Head of caudate nucleus (tissue), 42 donors: Measurements from ENCODE around the gene SSU72.

Experiments used
- DNase-seq, 42 donors: peaks; one replicate each; pipeline versions ENCODE4 v3.0.0 to v3.0.0-alpha.2; 2020 to 2021; ENCODE audit warnings: mixed read lengths in 7 of 42
- intact Hi-C: fragments of 100-400 bp; cut with DNase I; formaldehyde crosslinking; loops from one replicate; pipeline ENCODE4 v1.15.0; 2022

SSU72 gene

DNA sequence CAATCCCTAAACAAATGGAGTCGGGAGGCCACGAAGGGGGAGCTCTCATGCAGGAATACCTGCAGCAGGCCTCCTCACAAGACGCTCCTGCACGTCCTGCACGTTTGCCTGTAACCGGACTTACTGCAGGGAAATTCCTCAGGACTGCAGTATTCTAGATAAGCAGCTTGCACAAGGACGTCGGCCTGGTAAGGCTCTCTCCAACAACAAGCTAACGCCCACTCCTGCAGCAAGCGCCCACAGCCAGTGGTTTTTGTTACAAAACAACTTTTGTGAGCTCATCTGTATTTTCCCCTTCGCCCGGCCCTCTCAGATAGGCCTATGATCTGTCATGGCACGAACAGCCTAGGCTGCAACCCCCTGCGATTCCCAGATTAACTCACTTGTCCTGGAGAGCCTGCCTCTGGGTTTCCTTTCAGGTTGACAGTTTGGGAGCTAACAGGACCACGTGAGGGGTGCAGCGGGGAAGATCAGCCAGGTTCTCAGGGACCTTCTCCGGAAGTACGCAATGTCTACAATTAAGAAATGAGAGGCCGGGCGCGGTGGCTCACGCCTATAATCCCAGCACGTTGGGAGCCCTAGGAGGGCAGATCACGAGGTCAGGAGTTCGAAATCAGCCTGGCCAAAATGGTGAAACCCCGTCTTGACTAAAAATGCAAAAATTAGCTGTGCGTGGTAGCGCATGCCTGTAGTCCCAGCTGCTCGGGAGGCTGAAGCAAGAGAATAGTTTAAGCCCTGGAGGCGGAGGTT is 39.7 kb upstream of the SSU72 start:
- DNase-seq = peak in 39 of 42 donors; percentile 17 to 65 (median 47)
- intact Hi-C loops = no loop called here

DNA sequence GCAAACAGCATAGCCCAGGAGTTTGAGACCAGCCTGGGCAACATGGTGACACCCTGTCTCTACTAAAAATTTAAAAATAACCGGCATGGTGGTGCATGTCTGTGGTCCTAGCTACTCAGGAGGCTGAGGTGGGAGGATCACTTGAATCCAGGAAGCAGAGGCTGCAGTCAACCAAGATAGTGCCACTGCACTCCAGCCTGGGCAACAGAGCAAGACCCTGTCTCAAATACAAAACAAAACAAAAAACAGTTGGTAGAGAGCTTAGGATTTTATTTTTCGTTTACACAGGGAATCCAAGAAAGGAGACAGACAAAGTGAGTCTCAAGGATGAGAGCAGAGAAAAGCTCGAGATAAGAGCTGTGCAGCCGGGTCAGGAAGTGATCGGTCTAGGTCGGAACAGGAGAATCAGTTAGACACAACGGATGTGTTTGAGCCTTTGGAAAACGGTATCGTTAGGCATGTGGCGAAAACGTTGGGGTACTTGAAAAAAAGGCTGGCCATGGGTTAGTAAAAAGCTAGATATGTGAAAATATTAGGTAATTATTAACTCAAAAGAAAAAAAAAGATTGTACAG is 38.9 kb upstream of the SSU72 start:
- DNase-seq = no peak
- intact Hi-C loops = no loop called here

DNA sequence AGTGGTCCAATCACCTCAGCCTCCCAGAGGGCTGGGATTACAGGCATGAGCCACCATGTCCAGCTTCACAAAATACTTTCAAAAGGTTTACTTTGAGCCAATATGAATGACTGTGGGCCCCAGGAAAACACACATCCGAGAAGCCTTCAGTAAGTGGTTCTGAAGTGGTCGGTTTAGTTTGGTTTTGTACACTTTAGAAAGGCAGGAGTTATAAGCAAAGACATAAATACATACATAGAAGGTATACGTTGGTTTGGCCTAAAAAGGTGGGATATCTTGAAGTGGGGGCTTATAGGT is 37.4 kb upstream of the SSU72 start:
- DNase-seq = no peak
- intact Hi-C loops = no loop called here

DNA sequence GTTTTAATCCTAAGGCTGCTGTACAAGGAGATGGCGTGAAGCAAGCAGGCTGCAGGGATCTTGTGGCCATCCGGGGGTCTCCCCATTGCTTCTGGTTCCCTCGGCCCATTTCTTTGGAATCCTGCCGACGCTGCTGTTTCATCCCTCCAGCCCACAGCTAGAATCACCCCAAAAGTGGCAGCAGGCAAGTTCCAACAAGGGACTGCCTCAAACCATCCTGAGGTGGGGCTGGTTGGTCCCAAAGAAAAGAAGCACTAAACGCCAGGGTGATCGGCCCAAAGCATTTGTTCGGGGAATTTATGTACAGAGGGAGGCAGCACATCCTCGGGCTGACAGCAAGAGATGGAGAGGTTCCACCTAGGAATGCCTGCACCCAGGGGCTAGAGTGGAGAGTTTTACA is 36.1 kb upstream of the SSU72 start:
- DNase-seq = no peak
- intact Hi-C loops = no loop called here

DNA sequence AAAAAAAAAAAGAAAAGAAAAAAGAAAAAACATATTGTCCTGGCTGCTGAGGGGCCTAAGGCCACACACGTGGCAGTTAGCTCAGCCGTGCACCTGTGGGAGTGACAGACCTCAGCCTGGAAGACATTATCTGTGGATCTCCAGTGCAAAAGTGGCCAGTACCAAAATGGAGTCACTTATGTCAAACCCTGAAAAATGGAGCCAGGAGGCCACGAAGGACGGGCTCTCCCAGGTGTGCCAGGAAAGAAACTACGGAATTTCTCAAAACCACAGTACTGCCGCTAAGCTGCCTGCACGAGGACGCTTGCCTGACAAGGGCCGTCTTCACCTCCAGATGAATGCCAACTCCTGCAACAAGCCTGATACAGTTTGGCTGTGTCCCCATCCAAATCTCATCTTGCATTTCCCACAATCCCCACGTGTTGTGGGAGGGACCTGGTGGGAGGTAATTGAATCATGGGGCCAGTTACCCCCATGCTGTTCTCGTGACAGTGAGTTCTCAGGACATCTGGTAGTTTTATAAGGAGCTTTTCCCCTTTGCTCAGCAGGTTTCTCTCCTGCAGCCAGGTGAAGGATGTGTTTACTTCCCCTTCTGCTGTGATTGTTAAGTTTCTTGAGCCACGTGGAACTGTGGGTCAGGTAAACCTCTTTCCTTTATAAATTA is 35.3 kb upstream of the SSU72 start:
- intact Hi-C loops = no loop called here

DNA sequence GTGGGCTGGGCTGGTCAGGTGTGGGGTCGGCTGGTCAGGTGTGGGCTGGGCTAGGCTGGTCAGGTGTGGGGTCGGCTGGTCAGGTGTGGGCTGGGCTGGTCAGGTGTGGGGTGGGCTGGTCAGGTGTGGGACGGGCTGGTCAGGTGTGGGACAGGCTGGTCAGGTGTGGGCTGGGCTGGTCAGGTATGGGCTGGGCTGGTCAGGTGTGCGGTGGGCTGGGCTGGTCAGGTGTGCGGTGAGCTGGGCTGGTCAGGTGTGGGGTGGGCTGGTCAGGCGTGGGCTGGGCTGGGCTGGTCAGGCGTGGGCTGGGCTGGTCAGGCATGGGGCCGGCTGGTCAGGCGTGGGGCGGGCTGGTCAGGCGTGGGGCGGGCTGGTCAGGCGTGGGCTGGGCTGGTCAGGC is 31.6 kb upstream of the SSU72 start:
- intact Hi-C loops = no loop called here
- DNase-seq = no peak

More for the DNA sequence above, 35.3 kb upstream of the SSU72 start:
- no peak for DNase-seq

DNA sequence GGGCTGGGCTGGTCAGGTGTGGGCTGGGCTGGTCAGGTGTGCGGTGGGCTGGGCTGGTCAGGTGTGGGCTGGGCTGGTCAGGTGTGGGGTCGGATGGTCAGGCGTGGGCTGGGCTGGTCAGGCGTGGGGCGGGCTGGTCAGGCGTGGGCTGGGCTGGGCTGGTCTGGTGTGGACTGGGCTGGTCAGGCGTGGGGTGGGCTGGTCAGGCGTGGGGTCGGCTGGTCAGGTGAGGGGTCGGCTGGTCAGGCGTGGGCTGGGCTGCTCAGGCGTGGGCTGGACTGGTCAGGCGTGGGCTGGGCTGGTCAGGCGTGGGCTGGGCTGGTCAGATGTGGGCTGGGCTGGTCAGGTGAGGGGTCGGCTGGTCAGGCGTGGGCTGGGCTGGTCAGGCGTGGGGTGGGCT is 31.1 kb upstream of the SSU72 start:
- no peak for DNase-seq
- intact Hi-C loops = no loop called here

DNA sequence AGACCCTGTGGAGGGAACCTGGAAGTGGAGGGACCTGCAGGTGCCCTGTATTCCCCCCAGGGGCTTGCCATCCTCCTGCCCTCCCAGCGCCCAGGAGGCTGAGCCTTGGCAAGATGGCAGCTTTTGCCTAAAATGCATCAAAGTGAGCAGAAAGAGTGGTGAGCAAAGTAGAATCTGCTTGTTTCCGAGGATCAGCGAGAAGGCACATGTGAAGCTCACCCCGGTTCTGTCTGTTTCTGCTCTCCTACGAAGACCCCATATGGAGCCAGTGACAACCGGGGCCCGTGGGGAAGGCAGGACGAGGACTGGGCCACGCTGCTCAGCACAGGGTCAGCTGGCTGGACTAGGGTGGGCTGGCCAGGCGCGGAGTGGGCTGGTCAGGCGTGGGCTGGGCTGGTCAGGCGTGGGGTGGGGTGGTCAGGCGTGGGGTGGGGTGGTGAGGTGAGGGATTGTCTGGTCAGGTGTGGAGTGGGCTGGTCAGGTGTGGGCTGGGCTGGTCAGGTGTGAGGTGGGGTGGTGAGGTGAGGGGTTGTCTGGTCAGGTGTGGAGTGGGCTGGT is 30.4 kb upstream of the SSU72 start:
- no peak for DNase-seq
- intact Hi-C loops = no loop called here

DNA sequence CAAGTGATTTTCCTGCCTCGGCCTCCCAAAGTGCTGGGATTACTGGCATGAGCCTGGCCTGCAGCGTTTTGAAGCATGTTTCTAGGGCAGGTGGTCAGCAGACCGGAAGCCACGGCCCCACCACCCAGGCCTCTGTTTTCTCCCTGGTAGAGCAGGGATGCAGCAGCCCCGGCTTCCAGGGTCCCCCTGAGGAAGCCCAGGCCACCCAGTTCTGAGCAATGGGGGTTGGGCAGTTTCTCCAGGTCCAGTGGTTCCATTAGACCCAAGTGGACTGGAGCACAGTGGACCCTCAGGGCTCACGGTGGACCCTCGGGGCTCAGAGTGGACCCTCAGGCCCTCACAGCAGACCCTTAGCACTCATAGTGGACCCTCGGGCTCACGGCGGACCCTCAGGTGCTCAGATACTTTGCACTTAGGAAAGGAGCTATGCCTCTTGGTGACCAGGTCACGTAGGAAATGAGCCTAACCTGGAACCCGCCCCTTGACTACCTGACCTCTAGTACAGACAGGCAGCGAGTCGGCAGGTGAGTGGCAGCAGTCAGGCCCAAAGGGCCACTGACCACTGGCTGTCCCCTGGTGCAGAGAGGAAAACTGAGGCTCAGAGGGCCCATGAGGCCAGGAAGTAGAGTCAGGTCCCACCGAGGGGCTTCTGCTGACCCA is 29.8 kb upstream of the SSU72 start:
- no peak for DNase-seq
- intact Hi-C loops = no loop called here

DNA sequence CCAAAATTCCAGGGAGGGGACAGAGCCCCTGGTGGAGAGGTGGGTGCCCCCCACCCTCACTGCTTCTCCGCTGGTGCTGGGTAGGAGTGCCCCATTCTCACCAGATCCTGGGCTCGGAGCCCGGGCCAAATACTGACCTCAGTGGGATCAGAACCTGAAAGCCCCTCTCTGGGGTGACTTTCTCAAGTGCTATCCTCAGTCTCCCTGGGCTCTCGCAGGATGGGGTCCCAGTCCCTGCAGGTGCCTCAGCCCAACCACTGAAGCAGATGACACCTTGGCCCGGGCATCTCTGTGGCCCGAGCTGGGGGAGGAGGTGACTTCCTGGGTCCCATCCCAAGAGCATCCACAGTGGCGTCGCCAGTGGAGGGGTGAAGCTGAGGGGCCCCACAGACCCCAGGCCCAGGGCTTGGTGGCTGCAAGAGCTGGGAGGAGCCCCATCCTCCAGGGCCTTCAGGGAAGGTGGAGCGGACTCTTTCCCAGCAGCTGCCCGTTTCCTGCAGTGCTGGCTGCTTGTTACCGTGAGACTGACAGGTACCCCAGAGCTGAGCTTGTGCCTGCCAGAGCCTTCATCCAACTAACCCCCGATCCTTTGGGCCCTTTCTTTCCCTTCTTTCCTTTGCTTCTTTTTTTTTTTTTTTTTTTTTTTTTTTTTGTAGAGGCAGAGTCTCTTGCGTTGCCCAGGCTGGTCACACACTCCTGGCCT is 29.2 kb upstream of the SSU72 start:
- intact Hi-C loops = no loop called here
- no peak for DNase-seq

DNA sequence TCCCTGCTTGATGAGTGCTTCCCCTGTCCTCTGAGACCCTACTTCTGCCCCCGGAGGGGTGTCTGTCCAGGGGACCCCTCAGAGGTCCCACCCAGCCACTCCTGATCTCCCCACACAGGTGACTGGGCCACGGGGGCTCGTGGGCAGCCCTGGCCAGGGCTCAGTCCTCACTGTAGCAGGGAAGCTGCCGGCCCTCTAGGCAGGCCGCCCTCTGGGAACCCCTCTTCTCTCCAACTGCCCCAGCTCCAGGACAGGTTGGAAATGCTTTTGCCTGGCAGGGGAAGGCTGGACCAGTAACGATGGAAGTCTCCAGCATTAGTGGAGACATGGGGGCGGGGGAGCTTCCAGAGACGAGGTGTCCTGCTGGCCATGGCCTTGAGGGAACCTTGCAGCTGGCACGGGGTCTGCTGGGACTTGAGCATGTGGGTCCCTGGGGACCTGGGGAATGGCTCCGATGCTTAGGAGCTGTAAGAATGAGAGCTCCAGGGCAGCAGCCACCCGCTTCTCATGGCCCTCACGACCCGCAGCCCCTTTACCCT is 28.4 kb upstream of the SSU72 start:
- intact Hi-C loops = no loop called here
- DNase-seq = no peak

DNA sequence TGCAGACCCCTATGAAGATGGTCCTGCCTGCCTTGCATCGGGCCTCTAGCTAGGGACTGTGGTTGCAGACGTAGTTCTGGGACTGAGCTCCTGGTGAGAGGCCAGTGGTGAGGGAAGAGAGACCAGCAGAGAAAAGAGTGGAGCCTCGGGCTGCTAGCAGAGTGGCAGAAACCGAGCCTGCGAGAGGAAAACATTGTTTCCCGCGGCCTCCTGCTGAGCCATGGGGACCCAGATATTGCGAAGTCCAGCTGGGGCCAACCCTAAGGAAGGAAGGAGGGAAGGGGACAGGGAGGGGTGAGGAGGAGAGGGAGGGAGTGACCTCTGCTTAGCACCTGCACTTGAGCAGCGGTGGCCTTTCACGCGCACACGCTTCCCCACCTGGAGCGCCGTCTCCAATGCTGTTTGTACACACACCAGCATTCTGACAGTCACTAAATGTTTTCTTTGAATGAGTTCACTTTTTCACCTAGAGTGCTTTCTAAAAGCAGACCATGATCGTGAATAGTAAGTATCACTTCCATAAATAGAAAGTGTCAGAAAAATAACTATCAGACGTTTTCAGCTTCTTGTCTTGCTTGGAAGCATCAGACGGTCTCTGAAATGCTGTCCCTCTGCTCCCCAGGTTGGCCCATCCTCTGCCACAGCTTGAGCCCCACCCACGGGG is 27.8 kb upstream of the SSU72 start:
- DNase-seq = no peak
- intact Hi-C loops = no loop called here

DNA sequence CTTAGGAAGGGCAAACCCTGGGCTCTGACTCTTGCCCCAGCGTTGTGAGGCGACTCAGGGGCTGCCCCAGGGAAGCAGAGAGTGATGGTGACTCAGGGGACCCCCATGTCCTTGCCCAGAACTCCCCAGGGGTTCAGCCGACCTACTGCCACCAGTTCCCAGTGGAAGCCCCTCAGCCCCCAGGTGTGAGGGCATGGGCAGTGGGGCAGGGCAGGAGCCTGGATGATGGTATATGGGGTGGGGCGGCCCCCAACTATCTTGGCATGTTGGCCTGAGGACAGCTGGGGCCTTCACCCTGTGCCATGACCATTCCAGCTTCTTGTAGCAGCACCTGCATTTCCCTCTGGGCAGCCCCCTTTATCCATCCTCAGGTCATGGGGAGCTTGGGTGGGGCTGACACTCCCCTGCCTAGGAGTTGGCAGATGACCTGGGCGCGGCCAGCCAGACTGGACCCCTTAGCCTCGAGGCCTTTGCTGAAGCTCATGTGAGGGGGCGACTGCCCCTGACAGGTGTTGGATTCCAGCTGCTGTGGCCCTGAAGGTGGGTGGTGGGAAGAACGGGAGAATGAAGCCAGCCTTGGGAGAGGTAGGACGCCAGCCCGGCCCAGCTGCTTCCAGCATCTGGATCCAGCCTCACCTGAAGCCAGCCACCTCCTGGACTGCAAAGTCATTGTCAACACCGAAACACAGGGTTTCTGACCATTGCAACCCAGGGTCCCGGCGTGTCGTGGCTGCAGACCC is 27.1 kb upstream of the SSU72 start:
- intact Hi-C loops = no loop called here
- DNase-seq = no peak

DNA sequence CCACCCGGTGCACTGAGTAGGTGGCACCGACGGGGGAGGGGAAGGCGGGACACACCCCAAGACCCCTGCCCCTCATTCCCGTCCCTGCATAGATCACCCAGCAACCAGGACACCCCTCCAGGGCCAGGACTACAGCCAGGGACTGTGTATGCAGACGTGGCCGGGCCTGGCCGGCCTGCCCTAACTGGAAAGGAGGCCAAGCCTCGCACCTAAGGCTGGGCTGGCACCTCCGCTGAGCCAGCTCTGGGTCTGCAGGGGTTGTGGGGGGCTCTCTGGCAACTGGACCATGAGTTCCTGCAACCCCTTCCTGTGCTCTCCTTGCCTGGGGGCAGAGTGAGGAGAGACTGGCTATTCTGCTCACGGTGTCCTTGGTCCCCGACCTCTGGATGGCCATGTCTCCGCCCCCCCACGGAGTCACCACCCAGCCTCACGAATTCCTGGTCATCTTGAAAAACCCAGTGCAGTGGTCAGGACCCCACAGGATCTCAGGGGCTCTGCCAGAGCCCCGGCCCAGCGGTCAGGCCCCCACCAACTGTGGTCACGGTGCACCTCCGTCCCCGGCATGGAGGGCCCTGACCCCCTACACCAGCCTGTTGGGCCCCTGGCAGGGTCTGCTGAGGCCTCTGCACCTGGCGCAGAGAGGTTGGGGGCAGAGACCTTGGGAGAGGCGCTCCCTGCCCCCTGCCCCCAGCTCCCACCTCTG is 26.3 kb upstream of the SSU72 start:
- intact Hi-C loops = no loop called here
- DNase-seq = no peak

DNA sequence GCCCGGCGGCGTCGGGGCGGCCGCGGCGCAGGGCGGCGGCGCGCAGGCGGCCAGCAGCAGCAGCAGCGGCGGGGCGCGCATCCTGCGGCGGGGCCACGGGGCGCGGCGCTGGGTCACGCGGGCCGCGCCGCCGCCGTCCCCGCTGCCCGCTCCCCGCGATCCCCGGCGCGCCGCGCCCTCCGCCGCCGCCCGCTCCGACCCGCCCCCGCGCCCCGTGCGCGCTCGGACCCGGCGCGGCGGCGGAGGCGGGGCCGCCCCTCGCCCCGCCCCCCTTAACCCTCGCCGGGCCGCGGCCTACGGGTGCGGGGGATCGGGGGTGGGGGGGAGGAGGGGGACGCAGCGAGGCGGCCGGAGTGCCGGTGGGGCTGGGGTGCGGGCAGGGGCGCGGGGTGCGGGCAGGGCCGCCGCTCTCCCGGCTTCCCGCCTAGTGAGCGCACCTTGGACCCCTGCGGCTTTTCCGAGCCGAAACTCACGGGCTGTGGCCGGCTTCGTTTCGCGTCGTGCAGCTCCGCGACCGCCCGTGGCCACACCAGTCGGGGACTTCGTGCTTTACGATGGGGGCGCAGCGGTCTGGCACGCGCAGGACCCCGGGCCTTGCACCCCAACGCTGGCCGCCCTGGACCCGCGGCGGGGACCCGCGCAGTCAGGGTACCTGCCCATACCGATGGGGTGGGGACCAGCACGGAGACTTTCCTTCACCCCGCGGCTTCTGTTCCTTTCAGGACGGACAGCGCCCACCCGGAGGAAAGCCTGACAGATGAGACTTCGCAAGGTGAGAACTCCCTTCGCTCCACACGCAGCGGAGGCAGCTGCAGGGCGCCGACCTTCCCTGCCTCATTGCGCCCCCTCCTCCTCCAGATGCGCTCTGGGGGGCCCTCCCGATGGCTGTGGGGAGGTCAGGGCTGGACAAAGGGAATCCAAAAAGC is 25.5 kb upstream of the SSU72 start, which contains the start of gene FNDC10:
TSS of gene FNDC10 (minus strand) at position 201 of the 926 bp plus-strand sequence. CDS start at position 81, 120 bp downstream.
- intact Hi-C loops = no loop called here
- DNase-seq = peak in 2 of 42 donors; percentile 35 to 42
